Neutrophil (primary cell): ENCODE results near the gene ABLIM3.

Experiments
- H3K27ac ChIP-seq: fragments of 200-600 bp; sonication (generic); 2 replicates; pipeline ENCODE4 v1.5.1; 2016; ENCODE audit warnings: mild to moderate bottlenecking, moderate library complexity
- H3K27me3 ChIP-seq: fragments of 200-600 bp; sonication (generic); 2 replicates; pipeline ENCODE4 v1.6.0; 2016; ENCODE audit warnings: mild to moderate bottlenecking
- H3K36me3 ChIP-seq: fragments of 200-600 bp; sonication (generic); 2 replicates; pipeline ENCODE4 v1.5.1; 2017
- H3K4me1 ChIP-seq, 2 experiments: fragments of 200-600 bp in 1 of 2; sonication (generic) in 1 of 2; 1 replicate in 1 of 2; 2 replicates in 1 of 2; pipeline versions ENCODE4 v1.5.1 to v1.6.1; 2013 to 2016; ENCODE audit warnings: low read depth in 1 of 2, low read length in 1 of 2, mild to moderate bottlenecking in 1 of 2, moderate library complexity in 1 of 2; ENCODE audit not compliant: control insufficient read depth in 1 of 2, insufficient read depth in 1 of 2
- H3K4me3 ChIP-seq, 2 experiments: fragments of 200-600 bp in 1 of 2; sonication (generic) in 1 of 2; 1 replicate in 1 of 2; 2 replicates in 1 of 2; pipeline ENCODE4 v1.5.1; 2013 to 2016; ENCODE audit warnings: low read depth in 1 of 2, low read length in 1 of 2, mild to moderate bottlenecking in 1 of 2, moderate library complexity in 1 of 2
- H3K9me3 ChIP-seq: fragments of 200-600 bp; sonication (generic); 2 replicates; pipeline ENCODE4 v1.5.1; 2016
- TF ChIP-seq, protein P1 (sequence below): fragments of 200-600 bp; sonication (generic); IDR thresholded peaks from 2 replicates; pipeline ENCODE4 v1.5.1; 2016; ENCODE audit warnings: antibody characterized with exemption

ABLIM3 gene

DNA sequence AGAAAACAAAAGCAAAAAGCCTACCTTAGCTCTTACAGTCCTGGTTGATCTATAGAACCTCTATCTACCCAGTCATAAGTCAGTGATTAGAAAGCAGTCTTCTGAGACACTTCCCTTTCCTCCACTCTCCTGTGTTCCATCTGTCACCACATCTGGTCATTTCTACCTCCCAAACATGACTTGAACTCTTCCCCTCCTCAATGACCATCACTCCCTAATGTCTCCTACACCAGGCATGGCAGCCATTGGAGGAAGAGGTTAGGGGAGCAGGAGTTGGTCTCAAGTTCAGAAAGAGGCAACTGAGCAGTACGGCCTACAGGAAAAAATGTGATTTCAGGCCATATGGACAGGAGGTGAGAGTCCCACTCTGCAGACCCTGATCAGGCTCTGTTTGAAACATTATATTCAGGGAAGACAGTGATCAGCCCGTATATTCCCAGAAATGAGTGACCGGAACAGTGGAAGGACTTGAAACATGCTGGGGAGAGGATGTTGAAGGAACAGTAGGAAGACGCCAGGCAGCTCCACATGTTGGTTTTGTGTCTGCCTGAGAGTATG lies 12.0 kb downstream of the ABLIM3 start:
- no peak overlapping the region for H3K27ac ChIP-seq
- H3K36me3 ChIP-seq: no peaks in the 10 kb centered on the region
- TF ChIP-seq, protein P1, sequence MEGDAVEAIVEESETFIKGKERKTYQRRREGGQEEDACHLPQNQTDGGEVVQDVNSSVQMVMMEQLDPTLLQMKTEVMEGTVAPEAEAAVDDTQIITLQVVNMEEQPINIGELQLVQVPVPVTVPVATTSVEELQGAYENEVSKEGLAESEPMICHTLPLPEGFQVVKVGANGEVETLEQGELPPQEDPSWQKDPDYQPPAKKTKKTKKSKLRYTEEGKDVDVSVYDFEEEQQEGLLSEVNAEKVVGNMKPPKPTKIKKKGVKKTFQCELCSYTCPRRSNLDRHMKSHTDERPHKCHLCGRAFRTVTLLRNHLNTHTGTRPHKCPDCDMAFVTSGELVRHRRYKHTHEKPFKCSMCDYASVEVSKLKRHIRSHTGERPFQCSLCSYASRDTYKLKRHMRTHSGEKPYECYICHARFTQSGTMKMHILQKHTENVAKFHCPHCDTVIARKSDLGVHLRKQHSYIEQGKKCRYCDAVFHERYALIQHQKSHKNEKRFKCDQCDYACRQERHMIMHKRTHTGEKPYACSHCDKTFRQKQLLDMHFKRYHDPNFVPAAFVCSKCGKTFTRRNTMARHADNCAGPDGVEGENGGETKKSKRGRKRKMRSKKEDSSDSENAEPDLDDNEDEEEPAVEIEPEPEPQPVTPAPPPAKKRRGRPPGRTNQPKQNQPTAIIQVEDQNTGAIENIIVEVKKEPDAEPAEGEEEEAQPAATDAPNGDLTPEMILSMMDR: no peak
- peaks cover 5 to 6% of the 10 kb centered on the region in 2 experiments for H3K4me1 ChIP-seq
- H3K4me3 ChIP-seq: no peak overlapping the region
- peaks cover 46% of the 10 kb centered on the region for H3K27me3 ChIP-seq
- H3K9me3 ChIP-seq: no peaks in the 10 kb centered on the region

DNA sequence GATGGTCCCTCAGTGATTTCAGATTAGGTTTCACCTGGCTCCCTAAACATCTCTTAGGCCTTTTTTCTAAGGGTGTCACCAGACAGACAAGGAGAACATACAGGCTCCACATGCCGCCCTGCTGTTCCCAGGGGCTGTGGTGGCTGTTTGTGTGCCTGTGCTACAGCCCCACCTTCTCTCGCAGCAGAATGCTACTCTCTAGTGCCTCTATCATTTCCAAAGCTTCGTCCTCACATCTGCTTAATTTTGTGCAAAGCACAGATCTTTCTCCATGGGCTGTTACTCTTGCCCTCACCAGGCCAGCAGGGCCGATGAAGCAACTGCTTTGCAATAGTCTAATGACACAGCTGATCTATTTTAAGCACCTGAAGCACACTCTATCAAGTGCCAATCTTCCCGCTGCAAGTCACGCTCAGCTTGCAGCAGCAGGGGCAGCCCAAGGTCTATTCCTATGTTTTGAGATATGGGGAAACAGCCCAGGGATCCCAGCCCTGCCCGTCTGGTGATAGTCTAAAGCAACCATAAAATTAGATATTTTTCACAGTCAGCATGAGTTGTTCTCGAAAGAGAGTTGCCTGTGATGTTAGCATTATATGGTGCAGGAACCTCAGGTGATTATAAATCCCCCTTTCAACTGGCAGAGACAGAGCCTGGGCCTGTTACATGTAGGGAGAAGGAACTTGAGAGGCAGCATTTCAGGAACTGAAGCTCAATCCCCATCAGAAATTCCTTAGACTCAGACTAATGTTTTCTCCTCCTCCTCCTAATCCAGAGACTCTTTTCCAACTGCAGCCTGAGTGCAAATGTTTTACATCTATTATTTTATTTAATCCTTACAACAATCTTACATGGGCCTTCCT lies 12.7 kb downstream of the ABLIM3 start:
- Histone ChIP-seq H3K27ac (no peak overlapping the region), H3K4me1 (peaks cover 5 to 6% of the 10 kb centered on the region in 2 experiments)

DNA sequence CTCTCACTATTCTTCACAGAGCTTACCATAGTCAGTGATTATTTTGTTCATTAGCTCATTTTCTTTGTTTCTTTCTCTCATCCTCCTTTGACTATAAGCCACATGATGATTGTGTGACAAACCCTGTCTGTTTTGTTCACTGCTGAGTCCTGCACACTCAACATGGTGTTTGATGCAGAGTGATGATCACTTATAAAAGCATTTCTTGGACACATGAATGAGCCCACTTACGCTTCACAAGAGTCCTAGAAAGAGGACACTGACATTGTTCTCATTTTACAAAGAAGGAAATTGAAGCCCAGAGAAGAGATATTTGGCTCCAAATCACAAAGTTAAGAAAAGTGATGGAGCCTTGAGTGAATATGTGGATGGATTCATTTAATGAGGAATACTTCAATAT lies 13.4 kb downstream of the ABLIM3 start:
- H3K36me3 ChIP-seq: no peaks in the 10 kb centered on the region
- peaks cover 5 to 6% of the 10 kb centered on the region in 2 experiments for H3K4me1 ChIP-seq
- H3K27ac ChIP-seq: no peak overlapping the region
- H3K4me3 ChIP-seq: no peak overlapping the region
- no peaks in the 10 kb centered on the region for H3K9me3 ChIP-seq
- H3K27me3 ChIP-seq: peaks cover 32% of the 10 kb centered on the region
- TF ChIP-seq, protein P1: no peak

More for the DNA sequence above, 12.7 kb downstream of the ABLIM3 start:
- TF ChIP-seq, protein P1: no peak
- Histone ChIP-seq H3K27me3 (peaks cover 39% of the 10 kb centered on the region), H3K9me3 (no peaks in the 10 kb centered on the region), H3K36me3 (no peaks in the 10 kb centered on the region), H3K4me3 (no peak overlapping the region)

DNA sequence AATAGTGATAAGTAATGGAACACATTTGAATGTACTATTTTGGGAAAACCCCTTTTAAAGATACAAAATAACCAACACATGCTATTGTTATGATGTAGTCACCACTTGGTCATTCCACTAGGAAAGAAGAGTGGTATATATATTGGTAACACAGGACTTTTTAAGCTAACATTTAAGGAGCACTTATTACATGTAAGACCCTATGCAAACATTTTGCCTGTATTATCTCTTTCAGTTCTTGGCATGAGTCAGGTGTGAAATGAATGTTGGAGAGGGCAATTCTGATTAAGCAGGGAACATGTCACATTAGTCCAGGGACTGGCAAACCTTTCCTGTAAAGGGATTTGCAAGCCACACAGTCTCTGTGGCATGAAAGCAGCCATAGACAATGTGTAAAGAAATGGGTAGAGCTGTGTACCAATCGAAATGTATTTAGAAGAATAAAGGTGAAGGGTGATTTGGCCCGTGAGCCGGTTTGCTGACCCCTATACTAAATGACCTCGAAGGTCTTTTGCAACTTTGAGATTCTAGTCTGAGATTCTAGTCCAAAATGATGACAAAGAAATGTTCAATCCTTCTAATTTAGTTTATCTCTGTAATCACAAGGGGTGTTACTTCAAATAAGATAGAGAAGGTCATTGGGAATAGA lies 15.3 kb downstream of the ABLIM3 start:
- Histone ChIP-seq H3K4me3 (no peak overlapping the region), H3K27ac (no peak overlapping the region), H3K4me1 (peaks cover 5 to 6% of the 10 kb centered on the region in 2 experiments), H3K36me3 (no peaks in the 10 kb centered on the region), H3K9me3 (no peaks in the 10 kb centered on the region), H3K27me3 (peaks cover 13% of the 10 kb centered on the region)
- TF ChIP-seq, protein P1: no peak

DNA sequence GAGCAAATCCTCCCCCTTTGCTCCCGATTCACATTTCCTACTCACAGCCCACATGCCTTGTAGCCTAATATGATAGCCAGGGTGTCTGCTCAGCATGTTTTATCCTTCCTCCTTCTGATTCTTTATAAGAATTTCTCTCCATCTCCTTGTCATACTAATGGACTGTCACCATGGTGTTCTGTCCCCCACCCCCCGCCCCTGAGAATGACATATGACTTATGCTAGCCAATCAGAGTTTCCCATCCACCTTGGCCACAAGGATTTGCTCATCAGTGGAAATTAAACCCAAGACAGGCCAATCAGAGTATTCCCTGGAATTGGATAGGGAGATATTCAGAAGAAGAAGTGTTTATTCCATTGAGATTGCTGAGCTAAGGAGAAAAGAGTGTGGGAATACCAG lies 16.0 kb downstream of the ABLIM3 start:
- H3K9me3 ChIP-seq: no peaks in the 10 kb centered on the region
- TF ChIP-seq, protein P1: no peak
- H3K4me3 ChIP-seq: no peak overlapping the region
- H3K4me1 ChIP-seq: peaks cover 5 to 6% of the 10 kb centered on the region in 2 experiments
- no peak overlapping the region for H3K27ac ChIP-seq
- no peaks in the 10 kb centered on the region for H3K36me3 ChIP-seq
- peaks cover 7% of the 10 kb centered on the region for H3K27me3 ChIP-seq
